Measurements from ENCODE around the gene MAB21L1. TPM values are rescaled to one million over a fixed set of nuclear protein-coding genes. Genes with fewer than 3 reads are reported as not detected.

The MAB21L1 gene
- total and polyA plus RNA-seq, 2 donors from 2014 or later, result 0.17 to 0.47 TPM

- no peaks in the 10 kb centered on the region for H3K36me3 ChIP-seq (ENCODE audit: control insufficient read depth in 2 of 3, insufficient read depth in 3 of 3, low read length in 3 of 3)
- TF ChIP-seq, protein P1, sequence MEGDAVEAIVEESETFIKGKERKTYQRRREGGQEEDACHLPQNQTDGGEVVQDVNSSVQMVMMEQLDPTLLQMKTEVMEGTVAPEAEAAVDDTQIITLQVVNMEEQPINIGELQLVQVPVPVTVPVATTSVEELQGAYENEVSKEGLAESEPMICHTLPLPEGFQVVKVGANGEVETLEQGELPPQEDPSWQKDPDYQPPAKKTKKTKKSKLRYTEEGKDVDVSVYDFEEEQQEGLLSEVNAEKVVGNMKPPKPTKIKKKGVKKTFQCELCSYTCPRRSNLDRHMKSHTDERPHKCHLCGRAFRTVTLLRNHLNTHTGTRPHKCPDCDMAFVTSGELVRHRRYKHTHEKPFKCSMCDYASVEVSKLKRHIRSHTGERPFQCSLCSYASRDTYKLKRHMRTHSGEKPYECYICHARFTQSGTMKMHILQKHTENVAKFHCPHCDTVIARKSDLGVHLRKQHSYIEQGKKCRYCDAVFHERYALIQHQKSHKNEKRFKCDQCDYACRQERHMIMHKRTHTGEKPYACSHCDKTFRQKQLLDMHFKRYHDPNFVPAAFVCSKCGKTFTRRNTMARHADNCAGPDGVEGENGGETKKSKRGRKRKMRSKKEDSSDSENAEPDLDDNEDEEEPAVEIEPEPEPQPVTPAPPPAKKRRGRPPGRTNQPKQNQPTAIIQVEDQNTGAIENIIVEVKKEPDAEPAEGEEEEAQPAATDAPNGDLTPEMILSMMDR (IDR thresholded peaks at IDR 0.05; ENCODE audit: borderline replicate concordance, extremely low read depth, insufficient read depth), result no peak
- FAIRE-seq (no peak), DNase-seq (no peak)
- H3K27me3 ChIP-seq (ENCODE audit: control insufficient read depth, insufficient read depth, low read length), result no peaks in the 10 kb centered on the region
- H3K4me3 ChIP-seq (ENCODE audit: low read length in 3 of 3), result no peak overlapping the region
- no peaks in the 10 kb centered on the region for H3K4me1 ChIP-seq (ENCODE audit: control insufficient read depth in 2 of 3, insufficient read depth in 2 of 3, low read depth in 1 of 3, low read length in 3 of 3)
- H3K9me3 ChIP-seq (ENCODE audit: control insufficient read depth in 2 of 3, insufficient read depth in 1 of 3, low read length in 3 of 3), result no peaks in the 10 kb centered on the region
- intact Hi-C loops (cut with DNase I), result no loop called here
- no peak overlapping the region for H3K9ac ChIP-seq (ENCODE audit: low read length in 3 of 3)
- H3K27ac ChIP-seq (ENCODE audit: low read depth in 2 of 2, low read length in 2 of 2), result no peak overlapping the region
Measured at GRCh38 chr13:35502456-35502855, 26.0 kb upstream of the MAB21L1 start.

DNA sequence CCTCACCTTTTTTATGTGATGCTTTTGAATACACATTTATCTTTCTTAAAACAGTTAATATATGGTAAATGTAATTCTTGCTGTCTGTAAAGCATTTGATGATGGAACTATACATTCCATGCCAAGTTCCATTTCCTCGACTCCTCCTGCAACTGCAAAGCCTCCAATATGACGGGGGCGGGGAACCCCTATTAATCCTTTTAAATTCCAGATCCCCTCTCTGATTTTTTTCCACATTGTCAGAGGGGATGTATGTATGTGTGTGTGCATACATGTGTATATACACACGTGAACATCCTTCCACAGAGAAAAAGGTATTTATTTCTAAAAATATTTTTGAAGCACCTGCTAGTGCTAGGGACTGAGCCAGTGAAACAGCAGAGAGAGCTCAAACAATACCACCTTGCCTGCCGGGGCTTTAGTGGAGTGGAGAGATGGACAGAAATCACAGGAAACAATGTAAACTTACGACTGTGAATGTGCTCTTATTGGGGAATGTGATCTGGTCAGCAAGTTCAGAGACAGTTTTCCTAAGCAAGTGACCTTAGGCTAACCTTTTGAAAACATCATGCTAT, 25.3 kb upstream of the MAB21L1 start:
- FAIRE-seq (no peak), DNase-seq (no peak)
- intact Hi-C loops (cut with DNase I), result no loop called here
- no peak overlapping the region for H3K27ac ChIP-seq (ENCODE audit: low read depth in 2 of 2, low read length in 2 of 2)
- H3K4me3 ChIP-seq (ENCODE audit: low read length in 3 of 3), result no peak overlapping the region
- TF ChIP-seq, protein P1 (IDR thresholded peaks at IDR 0.05; ENCODE audit: borderline replicate concordance, extremely low read depth, insufficient read depth), result no peak
- H3K4me1 ChIP-seq (ENCODE audit: control insufficient read depth in 2 of 3, insufficient read depth in 2 of 3, low read depth in 1 of 3, low read length in 3 of 3), result no peaks in the 10 kb centered on the region
- H3K9me3 ChIP-seq (ENCODE audit: control insufficient read depth in 2 of 3, insufficient read depth in 1 of 3, low read length in 3 of 3), result no peaks in the 10 kb centered on the region
- no peaks in the 10 kb centered on the region for H3K36me3 ChIP-seq (ENCODE audit: control insufficient read depth in 2 of 3, insufficient read depth in 3 of 3, low read length in 3 of 3)
- no peaks in the 10 kb centered on the region for H3K27me3 ChIP-seq (ENCODE audit: control insufficient read depth, insufficient read depth, low read length)
- no peak overlapping the region for H3K9ac ChIP-seq (ENCODE audit: low read length in 3 of 3)

DNA sequence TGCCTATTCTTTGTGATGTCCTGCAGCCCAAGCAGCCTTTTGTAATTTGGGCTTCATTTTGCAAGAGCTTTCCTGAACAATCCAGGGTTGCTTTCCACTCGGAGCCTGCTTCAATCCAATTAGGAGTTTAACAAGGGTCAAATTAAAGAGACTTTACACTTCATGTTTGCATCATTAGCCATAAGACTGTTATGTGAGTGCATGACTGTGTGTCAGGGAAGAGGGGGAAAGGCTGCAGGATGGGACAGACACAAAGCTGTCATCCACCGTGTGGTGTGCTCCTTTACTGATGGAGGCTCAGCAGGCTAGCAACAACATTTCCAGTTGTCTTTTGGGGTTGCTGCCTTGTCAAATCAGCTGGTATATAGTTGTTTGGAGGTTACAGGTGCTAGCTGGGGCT, 23.7 kb upstream of the MAB21L1 start:
- FAIRE-seq (no peak), DNase-seq (no peak)
- Histone ChIP-seq H3K9me3 (ENCODE audit: control insufficient read depth in 2 of 3, insufficient read depth in 1 of 3, low read length in 3 of 3) (no peaks in the 10 kb centered on the region), H3K27me3 (ENCODE audit: control insufficient read depth, insufficient read depth, low read length) (no peaks in the 10 kb centered on the region), H3K4me3 (ENCODE audit: low read length in 3 of 3) (no peak overlapping the region), H3K9ac (ENCODE audit: low read length in 3 of 3) (no peak overlapping the region), H3K36me3 (ENCODE audit: control insufficient read depth in 2 of 3, insufficient read depth in 3 of 3, low read length in 3 of 3) (no peaks in the 10 kb centered on the region), H3K4me1 (ENCODE audit: control insufficient read depth in 2 of 3, insufficient read depth in 2 of 3, low read depth in 1 of 3, low read length in 3 of 3) (no peaks in the 10 kb centered on the region), H3K27ac (ENCODE audit: low read depth in 2 of 2, low read length in 2 of 2) (no peak overlapping the region)
- TF ChIP-seq, protein P1 (IDR thresholded peaks at IDR 0.05; ENCODE audit: borderline replicate concordance, extremely low read depth, insufficient read depth), result no peak
- intact Hi-C loops (cut with DNase I), result no loop called here

DNA sequence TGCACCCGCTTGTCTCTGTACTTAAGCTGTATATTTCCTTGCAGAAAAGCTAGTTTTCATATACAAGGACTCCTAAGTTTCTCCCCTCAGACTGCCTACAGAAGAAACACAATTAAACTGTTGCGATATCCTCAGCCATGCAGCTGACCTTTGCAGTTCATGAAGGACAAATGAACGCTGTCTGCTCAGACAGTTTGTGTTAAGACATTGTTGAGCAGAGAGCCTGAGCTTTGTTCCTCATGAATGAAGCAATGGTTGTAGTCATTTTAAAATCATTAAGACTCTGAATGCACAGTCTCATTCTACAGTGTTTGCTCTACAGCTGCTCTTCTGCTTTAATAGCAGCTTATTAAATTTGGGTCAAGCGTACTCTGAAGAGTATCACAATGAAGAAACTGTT, 23.2 kb upstream of the MAB21L1 start:
- H3K27me3 ChIP-seq (ENCODE audit: control insufficient read depth, insufficient read depth, low read length), result no peaks in the 10 kb centered on the region
- no peak for FAIRE-seq

More for the DNA sequence above, 23.2 kb upstream of the MAB21L1 start:
- Histone ChIP-seq H3K4me3 (ENCODE audit: low read length in 3 of 3) (no peak overlapping the region), H3K4me1 (ENCODE audit: control insufficient read depth in 2 of 3, insufficient read depth in 2 of 3, low read depth in 1 of 3, low read length in 3 of 3) (no peaks in the 10 kb centered on the region), H3K27ac (ENCODE audit: low read depth in 2 of 2, low read length in 2 of 2) (no peak overlapping the region), H3K9me3 (ENCODE audit: control insufficient read depth in 2 of 3, insufficient read depth in 1 of 3, low read length in 3 of 3) (no peaks in the 10 kb centered on the region), H3K9ac (ENCODE audit: low read length in 3 of 3) (no peak overlapping the region), H3K36me3 (ENCODE audit: control insufficient read depth in 2 of 3, insufficient read depth in 3 of 3, low read length in 3 of 3) (no peaks in the 10 kb centered on the region)
- intact Hi-C loops (cut with DNase I), result no loop called here
- TF ChIP-seq, protein P1 (IDR thresholded peaks at IDR 0.05; ENCODE audit: borderline replicate concordance, extremely low read depth, insufficient read depth), result no peak
- no peak for DNase-seq
